ENCODE data around the gene RNLS. TPM values are rescaled to one million over a fixed set of nuclear protein-coding genes. Genes with fewer than 3 reads are reported as not detected.

RNLS gene
- total RNA-seq, 1 experiment from 2014 or later, result 11.4 TPM

DNA sequence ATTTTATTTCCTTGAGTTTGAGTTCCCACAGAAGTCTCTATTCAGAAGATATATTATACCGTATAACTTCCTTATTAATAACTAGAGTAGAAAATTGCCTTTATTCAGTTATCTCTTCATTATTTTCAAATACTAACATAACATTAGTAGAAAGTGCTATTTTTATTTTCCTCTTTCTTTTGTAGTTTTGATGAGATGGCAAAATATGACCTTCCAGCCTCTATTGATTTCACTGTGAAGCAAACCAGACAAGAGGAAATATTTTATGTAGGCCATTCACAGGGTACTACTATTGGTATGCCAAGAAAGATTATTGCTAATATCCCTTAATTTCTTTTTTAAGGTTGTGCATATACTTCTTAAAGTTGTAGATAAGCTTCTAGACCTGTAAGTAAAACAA, 11.4 kb upstream of the RNLS start:
- Histone ChIP-seq H3K4me1 (ENCODE audit: control insufficient read depth, insufficient read depth, low read length) (no peaks in the 10 kb centered on the region), H3K27ac (ENCODE audit: low read length) (no peak overlapping the region), H3K36me3 (ENCODE audit: control insufficient read depth, insufficient read depth, low read length) (no peaks in the 10 kb centered on the region), H3K27me3 (ENCODE audit: control insufficient read depth, insufficient read depth, low read length) (no peaks in the 10 kb centered on the region; the same call in 1 of the 2 replicates), H3K9me3 (ENCODE audit: control insufficient read depth, insufficient read depth, low read depth, low read length) (no peaks in the 10 kb centered on the region), H3K4me3 (ENCODE audit: low read depth in 2 of 2, low read length in 2 of 2) (no peak overlapping the region)
- POLR2A ChIA-PET, result no interaction called here
- CTCF ChIA-PET, result no interaction called here
- in situ Hi-C loops (cut with HindIII; ENCODE audit: low pct_unique_long_range_greater_than_20kb, low sequenced_read_pairs) (no loop called here), intact Hi-C loops (cut with micrococcal nuclease; ENCODE audit: unreplicated experiment) (no loop called here)
- no TSS peak for BruUV-seq (replicated peaks)
- TF ChIP-seq CTCF (IDR thresholded peaks at IDR 0.05) (no peak), SIN3A (IDR thresholded peaks at IDR 0.05; ENCODE audit: borderline replicate concordance, insufficient read depth, low read depth, low read length) (no peak), POLR2AphosphoS5 (IDR thresholded peaks at IDR 0.05; ENCODE audit: low read depth, low read length) (no peak), TCF7L2 (IDR thresholded peaks at IDR 0.05; ENCODE audit: low read depth, low read length) (no peak)
- TF ChIP-seq, protein P1, sequence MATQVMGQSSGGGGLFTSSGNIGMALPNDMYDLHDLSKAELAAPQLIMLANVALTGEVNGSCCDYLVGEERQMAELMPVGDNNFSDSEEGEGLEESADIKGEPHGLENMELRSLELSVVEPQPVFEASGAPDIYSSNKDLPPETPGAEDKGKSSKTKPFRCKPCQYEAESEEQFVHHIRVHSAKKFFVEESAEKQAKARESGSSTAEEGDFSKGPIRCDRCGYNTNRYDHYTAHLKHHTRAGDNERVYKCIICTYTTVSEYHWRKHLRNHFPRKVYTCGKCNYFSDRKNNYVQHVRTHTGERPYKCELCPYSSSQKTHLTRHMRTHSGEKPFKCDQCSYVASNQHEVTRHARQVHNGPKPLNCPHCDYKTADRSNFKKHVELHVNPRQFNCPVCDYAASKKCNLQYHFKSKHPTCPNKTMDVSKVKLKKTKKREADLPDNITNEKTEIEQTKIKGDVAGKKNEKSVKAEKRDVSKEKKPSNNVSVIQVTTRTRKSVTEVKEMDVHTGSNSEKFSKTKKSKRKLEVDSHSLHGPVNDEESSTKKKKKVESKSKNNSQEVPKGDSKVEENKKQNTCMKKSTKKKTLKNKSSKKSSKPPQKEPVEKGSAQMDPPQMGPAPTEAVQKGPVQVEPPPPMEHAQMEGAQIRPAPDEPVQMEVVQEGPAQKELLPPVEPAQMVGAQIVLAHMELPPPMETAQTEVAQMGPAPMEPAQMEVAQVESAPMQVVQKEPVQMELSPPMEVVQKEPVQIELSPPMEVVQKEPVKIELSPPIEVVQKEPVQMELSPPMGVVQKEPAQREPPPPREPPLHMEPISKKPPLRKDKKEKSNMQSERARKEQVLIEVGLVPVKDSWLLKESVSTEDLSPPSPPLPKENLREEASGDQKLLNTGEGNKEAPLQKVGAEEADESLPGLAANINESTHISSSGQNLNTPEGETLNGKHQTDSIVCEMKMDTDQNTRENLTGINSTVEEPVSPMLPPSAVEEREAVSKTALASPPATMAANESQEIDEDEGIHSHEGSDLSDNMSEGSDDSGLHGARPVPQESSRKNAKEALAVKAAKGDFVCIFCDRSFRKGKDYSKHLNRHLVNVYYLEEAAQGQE (IDR thresholded peaks at IDR 0.05; ENCODE audit: insufficient read depth in 1 of 2, low read depth in 2 of 2, low read length in 1 of 2), result no peak
- ATAC-seq (no peak), DNase-seq (ENCODE audit: low read depth, low spot score) (no peak)

DNA sequence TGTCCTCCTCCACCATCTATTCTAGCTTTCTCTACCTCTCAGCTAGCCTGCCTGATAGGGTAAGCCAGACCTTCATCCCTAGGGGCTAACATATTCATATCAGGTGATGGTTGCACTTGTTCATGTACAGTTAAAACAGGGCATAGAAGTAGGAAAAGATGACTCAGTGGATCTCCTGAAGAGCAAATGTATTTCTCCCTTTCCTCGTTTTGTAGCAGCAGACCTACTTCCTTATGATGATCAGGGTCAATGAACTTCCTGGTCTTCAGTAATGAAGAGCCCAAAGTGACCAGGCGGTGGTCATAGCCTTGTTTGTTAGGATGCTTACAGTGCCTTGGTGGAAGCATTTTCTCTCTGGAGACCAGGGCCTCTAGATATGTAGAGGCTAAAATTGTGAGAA, 9.8 kb upstream of the RNLS start:
- no peak for ATAC-seq
- TF ChIP-seq SIN3A (IDR thresholded peaks at IDR 0.05; ENCODE audit: borderline replicate concordance, insufficient read depth, low read depth, low read length), result no peak
- no peak for TF ChIP-seq CTCF (IDR thresholded peaks at IDR 0.05)
- TF ChIP-seq, protein P1 (IDR thresholded peaks at IDR 0.05; ENCODE audit: insufficient read depth in 1 of 2, low read depth in 2 of 2, low read length in 1 of 2), result no peak
- no peak for TF ChIP-seq TCF7L2 (IDR thresholded peaks at IDR 0.05; ENCODE audit: low read depth, low read length)
- no peak for TF ChIP-seq POLR2AphosphoS5 (IDR thresholded peaks at IDR 0.05; ENCODE audit: low read depth, low read length)
- ChIA-PET CTCF (no interaction called here), POLR2A (no interaction called here)
- in situ Hi-C loops (cut with HindIII; ENCODE audit: low pct_unique_long_range_greater_than_20kb, low sequenced_read_pairs), result no loop called here
- intact Hi-C loops (cut with micrococcal nuclease; ENCODE audit: unreplicated experiment), result no loop called here
- Histone ChIP-seq H3K27ac (ENCODE audit: low read length) (no peak overlapping the region), H3K36me3 (ENCODE audit: control insufficient read depth, insufficient read depth, low read length) (no peaks in the 10 kb centered on the region), H3K4me1 (ENCODE audit: control insufficient read depth, insufficient read depth, low read length) (no peaks in the 10 kb centered on the region), H3K9me3 (ENCODE audit: control insufficient read depth, insufficient read depth, low read depth, low read length) (no peaks in the 10 kb centered on the region), H3K4me3 (ENCODE audit: low read depth in 2 of 2, low read length in 2 of 2) (no peak overlapping the region), H3K27me3 (ENCODE audit: control insufficient read depth, insufficient read depth, low read length) (no peaks in the 10 kb centered on the region; the same call in 1 of the 2 replicates)
- DNase-seq (ENCODE audit: low read depth, low spot score), result no peak
- BruUV-seq (replicated peaks), result no TSS peak

All from Panc1 (cell line).